ENCODE data around the gene SGIP1. TPM values are rescaled to one million over a fixed set of nuclear protein-coding genes. Genes with fewer than 3 reads are reported as not detected.

SGIP1 gene
- polyA plus RNA-seq, 1 of the 3 experiments (the other 2 are of a cell fraction) = 15.5 TPM

GRCh38 chr1:66562561-66562960 is 28.6 kb downstream of the SGIP1 start (continued):
- TF ChIP-seq IRF3 (IDR thresholded peaks at IDR 0.05; ENCODE audit: low read depth, low read length) (no peak), GATA2 (CRISPR knock-in tag; IDR thresholded peaks at IDR 0.05) (no peak), POLR2AphosphoS5 (IDR thresholded peaks at IDR 0.05; ENCODE audit: low read depth, low read length) (no peak)

- 42% methylated on average over 6 of the region's 6 CpGs for WGBS (ENCODE audit: low lambda C conversion rate)
- CTCF ChIA-PET = no interaction called here
Measured at GRCh38 chr1:66563094-66563800, 29.3 kb downstream of the SGIP1 start.

More at GRCh38 chr1:66563094-66563800, 29.3 kb downstream of the SGIP1 start:
- Histone ChIP-seq H3K9me2 (no peaks in the 10 kb centered on the region), H3K4me2 (peak overlapping the region; percentile 69), H3K27ac (ENCODE audit: low read depth in 2 of 2, low read length in 1 of 2) (peak overlapping the region; percentile 63 to 99), H3F3A (replicated peaks; ENCODE audit: insufficient read depth) (peaks cover 37% of the 10 kb centered on the region), H3K9ac (peak overlapping the region; percentile 67), H3K27me3 (ENCODE audit: insufficient read depth) (no peaks in the 10 kb centered on the region), H3K4me1 (ENCODE audit: control insufficient read depth in 1 of 2, insufficient read depth in 2 of 2, low read depth in 1 of 2, low read length in 1 of 2) (peaks cover 22 to 26% of the 10 kb centered on the region in 2 experiments), H2AFZ (ENCODE audit: low read depth) (no peak overlapping the region), H4K20me1 (ENCODE audit: insufficient read depth) (no peaks in the 10 kb centered on the region), H3K36me3 (replicated peaks in 1 of 2; ENCODE audit: control insufficient read depth in 1 of 2, insufficient read depth in 2 of 2, low read length in 1 of 2) (peaks cover 8 to 12% of the 10 kb centered on the region in 2 experiments), H3K79me2 (ENCODE audit: insufficient read depth) (peaks cover 55% of the 10 kb centered on the region), H3K9me3 (no peaks in the 10 kb centered on the region), H3K4me3 (ENCODE audit: low read depth in 2 of 2, low read length in 1 of 2) (no peak overlapping the region)
- DNase-seq = no peak
- POLR2A ChIA-PET = no interaction called here
- 0 out of 2 replicates have a peak, but pooled peaks have one; percentile 14 for TF ChIP-seq PBX3 (IDR thresholded peaks at IDR 0.05)
- TF ChIP-seq SMC3 (IDR thresholded peaks at IDR 0.05; ENCODE audit: low read depth, low read length) = no peak
- peak; percentile 78; the same call in 1 of the 2 replicates for TF ChIP-seq REST (IDR thresholded peaks at IDR 0.05; ENCODE audit: low read depth, low read length)
- peak in 1 of 2 experiments; percentile 45; a peak in 1 of 4 replicates for TF ChIP-seq EP300 (IDR thresholded peaks at IDR 0.05; ENCODE audit: borderline replicate concordance in 1 of 2, low read depth in 1 of 2, low read length in 1 of 2)
- peak; percentile 53; the same call in 1 of the 2 replicates for TF ChIP-seq FOSL2 (IDR thresholded peaks at IDR 0.05; ENCODE audit: borderline replicate concordance, low read depth)

All from SK-N-SH (cell line).